ENCODE measurements around the gene RNF123. TPM values are rescaled to one million over a fixed set of nuclear protein-coding genes. Genes with fewer than 3 reads are reported as not detected.

The RNF123 gene
- total and polyA plus RNA-seq, 10 of the 15 experiments (the other 5 are each of a cell fraction or from before 2014, with no cell fraction given), result 4.2 to 31.5 (median 17.6) TPM

DNA sequence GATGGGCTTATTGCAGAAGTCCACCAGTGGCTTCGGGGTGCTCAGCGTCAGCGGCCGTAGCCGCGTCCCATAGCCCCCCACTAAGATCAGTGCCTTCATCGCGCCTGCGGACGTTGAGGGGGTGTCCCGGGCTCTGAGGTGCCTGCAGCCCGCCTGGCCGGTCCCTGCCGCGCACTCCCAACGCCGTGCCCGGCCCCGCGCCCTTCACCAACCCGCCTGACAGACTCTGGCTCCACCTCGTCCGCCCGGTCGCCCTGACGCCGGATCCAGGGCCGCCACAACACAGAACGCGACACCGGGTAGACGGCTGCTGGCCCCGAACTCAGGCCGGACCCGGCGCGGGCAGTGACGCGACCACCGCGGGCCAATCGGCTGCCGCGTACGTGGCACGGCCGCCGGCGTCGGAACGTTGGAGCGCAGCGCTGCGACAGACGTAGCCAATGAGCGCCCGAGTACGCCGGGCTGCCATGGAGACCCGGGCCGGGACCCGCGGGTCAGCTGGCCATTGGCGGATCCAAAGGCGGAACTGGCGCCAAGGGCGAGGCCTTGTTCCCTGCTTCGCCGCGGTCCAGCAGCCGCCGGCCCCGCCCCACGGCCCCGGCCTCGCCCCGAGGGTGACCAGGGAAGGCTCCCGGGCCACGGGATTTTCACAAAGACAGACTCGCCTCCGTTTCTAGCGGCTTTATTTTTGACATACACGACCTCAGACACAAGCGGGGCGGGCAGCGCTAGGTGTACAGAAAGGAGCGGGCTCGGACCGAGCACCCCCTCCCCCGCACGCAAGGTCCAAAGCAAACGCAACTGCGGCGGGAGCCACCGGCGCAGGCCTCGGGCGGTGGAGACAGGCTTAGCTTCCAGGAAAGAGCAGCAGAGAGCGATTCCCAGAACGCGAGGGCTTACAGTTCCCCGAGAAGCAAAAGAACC, 34.5 kb downstream of the RNF123 start, which contains the start of gene GMPPB (continued):
- TF ChIP-seq, protein P1, sequence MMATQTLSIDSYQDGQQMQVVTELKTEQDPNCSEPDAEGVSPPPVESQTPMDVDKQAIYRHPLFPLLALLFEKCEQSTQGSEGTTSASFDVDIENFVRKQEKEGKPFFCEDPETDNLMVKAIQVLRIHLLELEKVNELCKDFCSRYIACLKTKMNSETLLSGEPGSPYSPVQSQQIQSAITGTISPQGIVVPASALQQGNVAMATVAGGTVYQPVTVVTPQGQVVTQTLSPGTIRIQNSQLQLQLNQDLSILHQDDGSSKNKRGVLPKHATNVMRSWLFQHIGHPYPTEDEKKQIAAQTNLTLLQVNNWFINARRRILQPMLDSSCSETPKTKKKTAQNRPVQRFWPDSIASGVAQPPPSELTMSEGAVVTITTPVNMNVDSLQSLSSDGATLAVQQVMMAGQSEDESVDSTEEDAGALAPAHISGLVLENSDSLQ (IDR thresholded peaks at IDR 0.05), result peak; percentile 37; the same call in 1 of the 2 replicates
- no peak for TF ChIP-seq HDAC2 (IDR thresholded peaks at IDR 0.05)
- no peak for TF ChIP-seq IRF4 (IDR thresholded peaks at IDR 0.05; ENCODE audit: low read depth, low read length)
- no peak for TF ChIP-seq ZNF24 (IDR thresholded peaks at IDR 0.05)
- TF ChIP-seq EP300 (IDR thresholded peaks at IDR 0.05; ENCODE audit: borderline replicate concordance in 1 of 2, control insufficient read depth in 1 of 2, low read depth in 2 of 2, low read length in 2 of 2), result no peak
- no peak for TF ChIP-seq NFIC (IDR thresholded peaks at IDR 0.05; ENCODE audit: low read depth, low read length)
- TF ChIP-seq SUPT20H (IDR thresholded peaks at IDR 0.05; ENCODE audit: borderline replicate concordance, control insufficient read depth, low read depth, low read length), result no peak
- TF ChIP-seq, protein P2, sequence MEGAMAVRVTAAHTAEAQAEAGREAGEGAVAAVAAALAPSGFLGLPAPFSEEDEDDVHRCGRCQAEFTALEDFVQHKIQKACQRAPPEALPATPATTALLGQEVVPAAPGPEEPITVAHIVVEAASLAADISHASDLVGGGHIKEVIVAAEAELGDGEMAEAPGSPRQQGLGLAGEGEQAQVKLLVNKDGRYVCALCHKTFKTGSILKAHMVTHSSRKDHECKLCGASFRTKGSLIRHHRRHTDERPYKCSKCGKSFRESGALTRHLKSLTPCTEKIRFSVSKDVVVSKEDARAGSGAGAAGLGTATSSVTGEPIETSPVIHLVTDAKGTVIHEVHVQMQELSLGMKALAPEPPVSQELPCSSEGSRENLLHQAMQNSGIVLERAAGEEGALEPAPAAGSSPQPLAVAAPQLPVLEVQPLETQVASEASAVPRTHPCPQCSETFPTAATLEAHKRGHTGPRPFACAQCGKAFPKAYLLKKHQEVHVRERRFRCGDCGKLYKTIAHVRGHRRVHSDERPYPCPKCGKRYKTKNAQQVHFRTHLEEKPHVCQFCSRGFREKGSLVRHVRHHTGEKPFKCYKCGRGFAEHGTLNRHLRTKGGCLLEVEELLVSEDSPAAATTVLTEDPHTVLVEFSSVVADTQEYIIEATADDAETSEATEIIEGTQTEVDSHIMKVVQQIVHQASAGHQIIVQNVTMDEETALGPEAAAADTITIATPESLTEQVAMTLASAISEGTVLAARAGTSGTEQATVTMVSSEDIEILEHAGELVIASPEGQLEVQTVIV (IDR thresholded peaks at IDR 0.05; ENCODE audit: borderline replicate concordance, partially characterized antibody), result peak; percentile 32
- peak; percentile 53; the same call in 1 of the 2 replicates for TF ChIP-seq NR2C1 (IDR thresholded peaks at IDR 0.05)
- TF ChIP-seq SP1 (IDR thresholded peaks at IDR 0.05; ENCODE audit: low read depth, low read length), result peak; percentile 83
- TF ChIP-seq NR2F1 (conservative IDR thresholded peaks at IDR 0.05), result peak; percentile 53
- no peak for TF ChIP-seq NFYA (IDR thresholded peaks at IDR 0.05; ENCODE audit: borderline replicate concordance, low read depth, low read length)
- peak; percentile 31 for TF ChIP-seq SMAD1 (IDR thresholded peaks at IDR 0.05; ENCODE audit: low read depth, partially characterized antibody)
- TF ChIP-seq SIN3A (IDR thresholded peaks at IDR 0.05; ENCODE audit: low read depth, low read length), result peak; percentile 88
- TF ChIP-seq, protein P3, sequence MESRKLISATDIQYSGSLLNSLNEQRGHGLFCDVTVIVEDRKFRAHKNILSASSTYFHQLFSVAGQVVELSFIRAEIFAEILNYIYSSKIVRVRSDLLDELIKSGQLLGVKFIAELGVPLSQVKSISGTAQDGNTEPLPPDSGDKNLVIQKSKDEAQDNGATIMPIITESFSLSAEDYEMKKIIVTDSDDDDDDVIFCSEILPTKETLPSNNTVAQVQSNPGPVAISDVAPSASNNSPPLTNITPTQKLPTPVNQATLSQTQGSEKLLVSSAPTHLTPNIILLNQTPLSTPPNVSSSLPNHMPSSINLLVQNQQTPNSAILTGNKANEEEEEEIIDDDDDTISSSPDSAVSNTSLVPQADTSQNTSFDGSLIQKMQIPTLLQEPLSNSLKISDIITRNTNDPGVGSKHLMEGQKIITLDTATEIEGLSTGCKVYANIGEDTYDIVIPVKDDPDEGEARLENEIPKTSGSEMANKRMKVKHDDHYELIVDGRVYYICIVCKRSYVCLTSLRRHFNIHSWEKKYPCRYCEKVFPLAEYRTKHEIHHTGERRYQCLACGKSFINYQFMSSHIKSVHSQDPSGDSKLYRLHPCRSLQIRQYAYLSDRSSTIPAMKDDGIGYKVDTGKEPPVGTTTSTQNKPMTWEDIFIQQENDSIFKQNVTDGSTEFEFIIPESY (IDR thresholded peaks at IDR 0.05), result no peak
- no peak for TF ChIP-seq GABPA (IDR thresholded peaks at IDR 0.05; ENCODE audit: low read depth)
- peak; percentile 23; the same call in 1 of the 2 replicates for TF ChIP-seq STAT1 (conservative IDR thresholded peaks at IDR 0.05)
- TF ChIP-seq, protein P4, sequence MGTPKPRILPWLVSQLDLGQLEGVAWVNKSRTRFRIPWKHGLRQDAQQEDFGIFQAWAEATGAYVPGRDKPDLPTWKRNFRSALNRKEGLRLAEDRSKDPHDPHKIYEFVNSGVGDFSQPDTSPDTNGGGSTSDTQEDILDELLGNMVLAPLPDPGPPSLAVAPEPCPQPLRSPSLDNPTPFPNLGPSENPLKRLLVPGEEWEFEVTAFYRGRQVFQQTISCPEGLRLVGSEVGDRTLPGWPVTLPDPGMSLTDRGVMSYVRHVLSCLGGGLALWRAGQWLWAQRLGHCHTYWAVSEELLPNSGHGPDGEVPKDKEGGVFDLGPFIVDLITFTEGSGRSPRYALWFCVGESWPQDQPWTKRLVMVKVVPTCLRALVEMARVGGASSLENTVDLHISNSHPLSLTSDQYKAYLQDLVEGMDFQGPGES (IDR thresholded peaks at IDR 0.05), result peak; percentile 75
- TF ChIP-seq HDAC6 (IDR thresholded peaks at IDR 0.05; ENCODE audit: unreplicated experiment), result no peak
- TF ChIP-seq CBX3 (IDR thresholded peaks at IDR 0.05; ENCODE audit: borderline replicate concordance, low read depth), result no peak
- TF ChIP-seq ZBED1 (IDR thresholded peaks at IDR 0.05; ENCODE audit: borderline replicate concordance), result no peak
- TF ChIP-seq, protein P5, sequence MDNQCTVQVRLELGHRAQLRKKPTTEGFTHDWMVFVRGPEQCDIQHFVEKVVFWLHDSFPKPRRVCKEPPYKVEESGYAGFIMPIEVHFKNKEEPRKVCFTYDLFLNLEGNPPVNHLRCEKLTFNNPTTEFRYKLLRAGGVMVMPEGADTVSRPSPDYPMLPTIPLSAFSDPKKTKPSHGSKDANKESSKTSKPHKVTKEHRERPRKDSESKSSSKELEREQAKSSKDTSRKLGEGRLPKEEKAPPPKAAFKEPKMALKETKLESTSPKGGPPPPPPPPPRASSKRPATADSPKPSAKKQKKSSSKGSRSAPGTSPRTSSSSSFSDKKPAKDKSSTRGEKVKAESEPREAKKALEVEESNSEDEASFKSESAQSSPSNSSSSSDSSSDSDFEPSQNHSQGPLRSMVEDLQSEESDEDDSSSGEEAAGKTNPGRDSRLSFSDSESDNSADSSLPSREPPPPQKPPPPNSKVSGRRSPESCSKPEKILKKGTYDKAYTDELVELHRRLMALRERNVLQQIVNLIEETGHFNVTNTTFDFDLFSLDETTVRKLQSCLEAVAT (IDR thresholded peaks at IDR 0.05), result no peak; the same call in 1 of the 2 replicates
